Mononuclear cell (primary cell): Measurements from ENCODE around the gene RCHY1. TPM values are rescaled to one million over a fixed set of nuclear protein-coding genes. Genes with fewer than 3 reads are reported as not detected.

Source experiments
- total RNA-seq: library from RNA; depleted of rRNA; stranded (reverse); fragments of >200 nt; gene quantifications from one replicate; pipeline ENCODE4 v1.2.3, GENCODE V29; 2012

RCHY1 gene
- total RNA-seq, 1 donor = 52.4 TPM

Other genes starting within 250 kb of the RCHY1 start
- gene THAP6, start 70 bp upstream of the RCHY1 start, total RNA-seq = 21.7 TPM
- 0.10 TPM for gene ODAPH, start 41.7 kb upstream of the RCHY1 start, total RNA-seq
- gene CDKL2, start 116.1 kb upstream of the RCHY1 start, total RNA-seq = 0.21 TPM
- 228 TPM for gene G3BP2, start 159.0 kb upstream of the RCHY1 start, total RNA-seq
- 15.5 TPM for gene USO1, start 210.2 kb upstream of the RCHY1 start, total RNA-seq